K562 (cell line): ENCODE data around the gene ZCCHC24. TPM values are rescaled to one million over a fixed set of nuclear protein-coding genes. Genes with fewer than 3 reads are reported as not detected.

Experiments
- ATAC-seq: fragments of 200-7000 bp; cut with Tn5 transposase; 3 replicates; pipeline ENCODE4 v1.9.1; 2020; ENCODE audit warnings: moderate library complexity
- BruUV-seq: library from RNA; stranded (reverse); fragments of 400-500 nt; replicated peaks from 2 replicates; lab custom pipeline; 2021; lab: Mats Ljungman, UMichigan
- CTCF ChIA-PET: fragments of 300-600 bp; formaldehyde crosslinking; extraction: SDS; loops from one replicate; lab custom pipeline; 2021; ENCODE audit warnings: low intra/inter-chr PET ratio; lab: Yijun Ruan, JAX
- POLR2A ChIA-PET: fragments of 300-600, 350-650 bp; sonication (Branson Sonifier 250); formaldehyde crosslinking; extraction: SDS; loops from one replicate; lab custom pipeline; 2021; ENCODE audit warnings: antibody characterized with exemption, inconsistent platforms; lab: Yijun Ruan, JAX
- DNase-seq, 4 experiments: peaks; one replicate each; pipeline versions ENCODE4 v3.0.0 to v3.0.0-alpha.2; 2011 to 2018; ENCODE audit warnings: low spot score in 3 of 4, mixed read lengths in 3 of 4; ENCODE audit errors: extremely low read depth in 1 of 4
- FAIRE-seq: peaks from 2 replicates; lab custom pipeline; 2011; peaks lifted over from hg19 to GRCh38; lab: Jason Lieb, UNC
- H2AFZ ChIP-seq: 2 replicates; pipeline ENCODE4 v1.6.0; 2011; ENCODE audit warnings: low read depth, low read length, control low read depth, inconsistent platforms
- H3K27ac ChIP-seq: fragments of 200-600 bp; 3 replicates; pipeline ENCODE4 v1.8.0; 2011; ENCODE audit warnings: low read depth, mild to moderate bottlenecking, control low read depth, inconsistent platforms, low read length, moderate library complexity, mixed read lengths; ENCODE audit errors: extremely low read depth
- H3K27me3 ChIP-seq, 2 experiments: fragments of 300-600 bp in 1 of 2; 2 replicates in 1 of 2; 3 replicates in 1 of 2; pipeline versions ENCODE4 v1.6.0 to v1.8.0; 2011; ENCODE audit warnings: inconsistent platforms in 2 of 2, low read length in 2 of 2, mild to moderate bottlenecking in 1 of 2, mixed read lengths in 1 of 2, moderate library complexity in 1 of 2; ENCODE audit not compliant: control insufficient read depth in 2 of 2, insufficient read depth in 2 of 2
- H3K36me3 ChIP-seq: fragments of 300-600 bp; 3 replicates; pipeline ENCODE4 v1.8.0; 2011; ENCODE audit warnings: mild to moderate bottlenecking, low read length, inconsistent platforms; ENCODE audit not compliant: control insufficient read depth, insufficient read depth
- H3K4me1 ChIP-seq, 2 experiments: fragments of 200-600 bp in 1 of 2; replicated peaks in 1 of 2; 2 replicates in 1 of 2; 3 replicates in 1 of 2; pipeline versions ENCODE4 v1.5.1 to v1.8.0; 2011; ENCODE audit warnings: inconsistent platforms in 2 of 2, low read length in 2 of 2, mild to moderate bottlenecking in 1 of 2, mixed read lengths in 1 of 2, moderate library complexity in 1 of 2; ENCODE audit not compliant: control insufficient read depth in 2 of 2, insufficient read depth in 2 of 2
- H3K4me2 ChIP-seq: 2 replicates; pipeline ENCODE4 v1.6.1; 2011; ENCODE audit warnings: low read length, control low read depth, inconsistent platforms, mixed read lengths; ENCODE audit not compliant: insufficient read depth
- H3K4me3 ChIP-seq: fragments of 200-600 bp; sonication (generic), shearing (Covaris generic); 2 replicates; pipeline ENCODE4 v1.5.1; 2016; ENCODE audit warnings: control low read depth, inconsistent platforms
- H3K79me2 ChIP-seq: fragments of 200-600 bp; 3 replicates; pipeline ENCODE4 v1.8.0; 2011; ENCODE audit warnings: low read length, inconsistent platforms; ENCODE audit not compliant: control insufficient read depth, insufficient read depth
- H3K9ac ChIP-seq, 2 experiments: 2 replicates each; pipeline versions ENCODE4 v1.6.0 to v1.6.1; 2011; ENCODE audit warnings: low read depth in 2 of 2, low read length in 2 of 2, control low read depth in 1 of 2, inconsistent platforms in 1 of 2, mild to moderate bottlenecking in 1 of 2, mixed read lengths in 1 of 2; ENCODE audit not compliant: insufficient read depth in 1 of 2
- H3K9me1 ChIP-seq: one replicate; pipeline ENCODE4 v1.6.0; 2011; ENCODE audit warnings: inconsistent platforms, mild to moderate bottlenecking, low read length, moderate library complexity; ENCODE audit not compliant: control insufficient read depth, insufficient read depth
- H3K9me3 ChIP-seq: replicated peaks from 2 replicates; pipeline ENCODE4 v1.5.1; 2011; ENCODE audit warnings: low read depth, low read length, inconsistent platforms; ENCODE audit not compliant: control insufficient read depth, insufficient read depth
- H4K20me1 ChIP-seq: replicated peaks from 2 replicates; pipeline ENCODE4 v1.6.1; 2011; ENCODE audit warnings: low read length, inconsistent platforms, mixed read lengths; ENCODE audit not compliant: control insufficient read depth, insufficient read depth
- ASH1L ChIP-seq: fragments of 450-650 bp; IDR thresholded peaks from 2 replicates; pipeline ENCODE4 v1.6.1; 2018; ENCODE audit warnings: borderline replicate concordance, mild to moderate bottlenecking, low read depth; ENCODE audit not compliant: partially characterized antibody
- CBFA2T2 ChIP-seq: fragments of 450-650 bp; conservative IDR thresholded peaks from 2 replicates; pipeline ENCODE4 v1.6.1; 2017; ENCODE audit warnings: mild to moderate bottlenecking
- FOXJ2 ChIP-seq: fragments of 200-800 bp; sonication (Bioruptor generic); IDR thresholded peaks from 2 replicates; pipeline ENCODE4 v1.6.1; 2016; ENCODE audit warnings: missing genetic modification characterization, missing compliant biosample characterization
- HMG20B ChIP-seq: fragments of 250-450 bp; sonication (Bioruptor Pico); IDR thresholded peaks from 2 replicates; pipeline ENCODE4 v1.5.0; 2021; ENCODE audit warnings: mild to moderate bottlenecking
- KAT8 ChIP-seq: fragments of 450-650 bp; IDR thresholded peaks from 2 replicates; pipeline ENCODE4 v1.6.1; 2016; ENCODE audit warnings: low read depth, mild to moderate bottlenecking
- MTA1 ChIP-seq: fragments of 450-650 bp; IDR thresholded peaks from 2 replicates; pipeline ENCODE4 v1.6.1; 2017; ENCODE audit warnings: borderline replicate concordance
- NFE2L1 ChIP-seq: fragments of 450-650 bp; IDR thresholded peaks from 2 replicates; pipeline ENCODE4 v1.6.1; 2016; ENCODE audit warnings: missing genetic modification characterization, low read depth, mild to moderate bottlenecking, missing compliant biosample characterization, moderate library complexity, borderline replicate concordance
- NONO ChIP-seq, 2 experiments: fragments of 200-400 bp in 1 of 2; fragments of 450-650 bp in 1 of 2; formaldehyde crosslinking in 1 of 2; IDR thresholded peaks; 2 replicates each; pipeline ENCODE4 v1.6.1; 2017; ENCODE audit warnings: low read depth in 2 of 2, mild to moderate bottlenecking in 2 of 2, moderate library complexity in 2 of 2, low read length in 1 of 2
- PCBP1 ChIP-seq: fragments of 200-400 bp; formaldehyde crosslinking; IDR thresholded peaks from 2 replicates; pipeline ENCODE4 v1.6.1; 2018; ENCODE audit warnings: mild to moderate bottlenecking, low read depth, low read length; ENCODE audit not compliant: poor library complexity, severe bottlenecking
- PCBP2 ChIP-seq: fragments of 200-400 bp; formaldehyde crosslinking; IDR thresholded peaks from 2 replicates; pipeline ENCODE4 v1.6.1; 2018; ENCODE audit warnings: low read length, low read depth, mild to moderate bottlenecking, moderate library complexity; ENCODE audit not compliant: poor library complexity, severe bottlenecking
- PRMT5 ChIP-seq: sonication (generic); formaldehyde crosslinking; IDR thresholded peaks from 2 replicates; pipeline ENCODE4 v1.5.0; 2020; ENCODE audit warnings: missing genetic modification reagents
- PTRF ChIP-seq: fragments of 450-650 bp; IDR thresholded peaks from 2 replicates; pipeline ENCODE4 v1.6.1; 2016; ENCODE audit warnings: mild to moderate bottlenecking, missing genetic modification characterization, missing compliant biosample characterization
- SLC30A9 ChIP-seq: fragments of 250-450 bp; sonication (Bioruptor Pico); IDR thresholded peaks from 2 replicates; pipeline ENCODE4 v1.8.0; 2022; ENCODE audit warnings: mild to moderate bottlenecking, moderate library complexity
- SNIP1 ChIP-seq: fragments of 450-650 bp; IDR thresholded peaks from 2 replicates; pipeline ENCODE4 v1.7.1; 2017; ENCODE audit warnings: low read depth, mild to moderate bottlenecking
- ZBTB1 ChIP-seq: sonication (generic); formaldehyde crosslinking; IDR thresholded peaks from 2 replicates; pipeline ENCODE4 v1.8.1; 2023; ENCODE audit warnings: missing genetic modification reagents, low read depth, mild to moderate bottlenecking, borderline replicate concordance
- ZNF165 ChIP-seq: fragments of 250-450 bp; sonication (Bioruptor Pico); IDR thresholded peaks from 2 replicates; pipeline ENCODE4 v1.4.0; 2020; ENCODE audit warnings: borderline replicate concordance
- ZNF232 ChIP-seq: sonication (generic); formaldehyde crosslinking; IDR thresholded peaks from 2 replicates; pipeline ENCODE4 v1.8.0; 2022; ENCODE audit warnings: mild to moderate bottlenecking, missing genetic modification reagents
- ZNF75A ChIP-seq: fragments of 450-650 bp; formaldehyde crosslinking; IDR thresholded peaks from 2 replicates; pipeline ENCODE4 v1.4.0; 2020; ENCODE audit warnings: mild to moderate bottlenecking
- WGBS: fragments of 100-300 bp; shearing (Covaris generic); methylation state at CpG from one replicate; pipeline ENCODE4 v1.1.6; 2016; ENCODE audit warnings: low coverage, mixed read lengths; ENCODE audit not compliant: insufficient coverage; ENCODE audit errors: missing lambda C conversion rate; 5-methylcytosine and 5-hydroxymethylcytosine counted together
- in situ Hi-C: fragments of 300-500 bp; cut with MboI; formaldehyde crosslinking; loops from 4 replicates; pipeline ENCODE4 v1.15.0; 2018; ENCODE audit warnings: inconsistent platforms, mixed read lengths
- intact Hi-C: fragments of 100-400 bp; cut with micrococcal nuclease; formaldehyde crosslinking; loops from 2 replicates; pipeline ENCODE4 v1.14.2; 2022
- polyA plus RNA-seq, 8 experiments: library from polyadenylated mRNA; depleted of rRNA in 4 of 8; stranded (reverse) in 5 of 8; unstranded in 3 of 8; fragments of >200 nt; fragmentation: Nextera tagmentation in 2 of 8; fragmentation: Illumina TruSeq in 1 of 8; extraction: Ambion mirVana in 2 of 8; extraction: Trizol in 1 of 8; gene quantifications; 2 replicates each; pipeline versions ENCODE4 v1.2.1 to v1.2.3, GENCODE V29; 2011 to 2014; ENCODE audit warnings: inconsistent platforms in 1 of 8, missing spikeins in 1 of 8
- total RNA-seq, 7 experiments: library from RNA; depleted of rRNA in 6 of 7; stranded (reverse); fragments of >200 nt in 6 of 7; fragmentation: Illumina TruSeq in 2 of 7; extraction: Trizol in 2 of 7; gene quantifications; 2 replicates each; pipeline versions ENCODE4 v1.2.1 to v1.2.3, GENCODE V29; 2011 to 2021; ENCODE audit warnings: low replicate concordance in 1 of 7
- TF ChIP-seq, protein P1 (sequence below): fragments of 250-450 bp; sonication (Bioruptor Pico); IDR thresholded peaks from 2 replicates; pipeline ENCODE4 v1.5.0; 2021; ENCODE audit warnings: mild to moderate bottlenecking, moderate library complexity

ZCCHC24 gene
- total and polyA plus RNA-seq, 9 of the 15 experiments (the other 6 are each of a cell fraction or from before 2014, with no cell fraction given) = 0.84 to 11.0 (median 4.6) TPM

DNA sequence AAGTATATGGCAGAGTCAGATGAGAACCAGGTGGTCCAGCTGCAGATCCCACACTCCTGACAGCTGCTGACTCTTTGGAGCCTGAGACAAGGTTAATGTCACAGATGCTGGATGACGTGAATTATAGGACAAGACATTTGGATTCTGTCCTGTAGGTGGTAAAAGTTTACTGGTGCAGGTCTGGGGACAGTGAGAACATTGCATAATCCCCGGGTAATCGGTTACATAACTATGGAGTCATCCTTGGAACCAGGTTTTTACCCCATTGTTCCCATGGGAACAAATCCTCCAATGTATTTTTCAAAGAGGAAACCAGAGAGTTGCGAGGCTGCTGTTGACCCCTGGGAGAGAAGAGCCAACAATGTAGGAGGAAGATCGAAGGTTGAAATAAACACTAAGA is 27.5 kb upstream of the ZCCHC24 start (continued):
- TF ChIP-seq PCBP2 (no peak), SNIP1 (no peak), PCBP1 (no peak), ZNF165 (no peak), ZBTB1 (CRISPR knock-in tag) (no peak), NFE2L1 (tag) (no peak)
- TF ChIP-seq, protein P1, sequence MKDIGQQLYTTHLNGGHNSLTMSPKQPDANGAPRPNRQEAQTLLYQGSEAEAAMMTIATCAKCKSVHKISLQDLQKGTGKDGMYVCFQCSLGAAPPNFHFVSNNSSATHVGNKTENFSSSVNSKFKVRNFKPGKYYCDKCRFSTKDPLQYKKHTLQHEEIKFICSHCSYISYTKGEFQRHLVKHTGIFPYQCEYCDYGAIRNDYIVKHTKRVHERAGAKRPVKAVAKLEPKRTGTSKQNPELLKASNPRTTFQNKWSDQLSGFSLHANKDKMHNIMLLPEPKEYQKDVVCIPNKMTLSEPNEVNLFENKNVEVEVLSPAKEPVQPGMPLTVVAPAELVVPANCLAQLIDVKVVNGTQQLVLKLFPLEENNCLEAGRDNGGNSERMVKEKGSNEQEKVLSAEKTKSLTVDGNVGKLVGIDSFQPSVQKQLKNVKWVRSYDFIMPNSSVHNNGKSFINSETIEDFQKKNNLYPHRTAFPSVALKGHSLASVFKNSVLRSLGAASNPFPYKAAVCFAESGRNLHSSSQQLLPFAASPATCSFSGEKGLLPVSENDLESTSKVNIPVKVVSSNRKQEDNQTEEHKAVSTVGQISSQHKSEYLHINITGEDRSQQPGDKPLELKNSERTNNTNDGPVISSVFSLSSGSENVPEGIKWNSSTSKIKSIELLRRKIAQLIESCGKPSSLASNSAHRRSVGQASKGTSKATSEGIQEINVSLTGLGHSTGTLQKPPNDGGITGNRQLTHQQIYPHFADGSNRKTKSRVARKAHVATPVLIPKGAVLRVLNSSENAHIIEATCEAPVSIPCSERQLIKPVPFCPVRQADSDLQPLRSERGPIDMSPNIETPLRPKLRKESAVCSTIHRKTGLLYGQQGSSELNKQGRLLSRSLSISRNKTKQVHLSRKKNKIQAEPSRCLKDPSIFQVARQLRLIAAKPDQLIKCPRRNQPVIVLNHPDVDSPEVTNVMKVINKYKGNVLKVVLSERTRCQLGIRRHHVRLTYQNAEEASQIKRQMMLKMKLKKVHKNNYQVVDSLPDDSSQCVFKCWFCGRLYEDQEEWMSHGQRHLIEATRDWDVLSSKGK (CRISPR knock-in tag) = no peak

DNA sequence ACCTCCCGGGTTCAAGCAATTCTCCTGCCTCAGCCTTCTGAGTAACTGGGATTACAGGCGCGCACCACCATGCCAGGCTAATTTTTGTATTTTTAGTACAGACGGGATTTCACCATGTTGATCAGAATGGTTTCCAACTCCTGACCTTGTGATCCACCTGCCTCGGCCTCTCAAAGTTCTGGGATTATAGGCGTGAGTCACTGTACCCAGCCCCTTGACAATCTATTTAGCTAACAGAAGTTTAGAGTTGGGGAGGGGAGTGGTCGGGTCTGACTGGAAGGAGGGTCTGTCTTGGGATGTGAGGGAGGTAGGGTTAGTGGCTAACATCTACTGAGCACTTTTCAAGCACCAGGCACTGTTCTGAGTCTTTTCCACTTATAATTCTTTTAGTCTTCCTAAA is 27.0 kb upstream of the ZCCHC24 start:
- Histone ChIP-seq H2AFZ (no peak overlapping the region), H3K4me2 (no peak overlapping the region), H3K9me3 (no peaks in the 10 kb centered on the region), H3K9me1 (no peaks in the 10 kb centered on the region), H3K4me1 (peaks cover 9 to 19% of the 10 kb centered on the region in 2 experiments; a peak in 3 of 5 replicates), H3K36me3 (no peaks in the 10 kb centered on the region), H3K27ac (no peak overlapping the region), H3K9ac (no peak overlapping the region), H4K20me1 (no peaks in the 10 kb centered on the region), H3K27me3 (no peaks in the 10 kb centered on the region; a peak in 1 of 5 replicates), H3K79me2 (no peaks in the 10 kb centered on the region), H3K4me3 (no peak overlapping the region)
- no peak for ATAC-seq
- ChIA-PET POLR2A (no interaction called here), CTCF (no interaction called here)
- no peak for DNase-seq
- no TSS peak for BruUV-seq
- intact Hi-C loops (no loop called here), in situ Hi-C loops (loop anchor here (5.0 kb wide), 1 partner anchor 80 kb away; no protein-coding TSS in a partner anchor)
- no peak for FAIRE-seq
- 47% methylated on average over 7 of the region's 7 CpGs for WGBS
- no peak for TF ChIP-seq ASH1L
- no peak for TF ChIP-seq CBFA2T2
- no peak for TF ChIP-seq PRMT5 (CRISPR knock-in tag)
- no peak for TF ChIP-seq SLC30A9 (CRISPR knock-in tag)
- no peak for TF ChIP-seq NONO (IDR thresholded peaks at IDR 0.05; ENCODE audit: low read depth in 2 of 2, low read length in 1 of 2)
- no peak for TF ChIP-seq FOXJ2
- no peak for TF ChIP-seq MTA1
- no peak for TF ChIP-seq KAT8
- no peak for TF ChIP-seq ZNF75A (CRISPR knock-in tag)
- no peak for TF ChIP-seq ZNF232 (CRISPR knock-in tag)
- no peak for TF ChIP-seq HMG20B (CRISPR knock-in tag)
- TF ChIP-seq PTRF (tag) = no peak
